Measurements from ENCODE around the gene SLC26A4. TPM values are rescaled to one million over a fixed set of nuclear protein-coding genes. Genes with fewer than 3 reads are reported as not detected.

Gene SLC26A4
- total RNA-seq, 1 experiment from 2014 or later, result 0.22 TPM

GRCh38 chr7:107726356-107727130 lies 65.9 kb downstream of the SLC26A4 start:
- ATAC-seq, result no peak
- no peak overlapping the region for H3K4me3 Mint-ChIP-seq
- POLR2A ChIA-PET, result no interaction called here
- H3K4me1 Mint-ChIP-seq, result no peaks in the 10 kb centered on the region
- H3K9me3 Mint-ChIP-seq, result no peaks in the 10 kb centered on the region
- H3K27me3 Mint-ChIP-seq (ENCODE audit: low read depth), result peaks cover 8% of the 10 kb centered on the region
- no peak for DNase-seq (ENCODE audit: low spot score)
- no peak for TF ChIP-seq MYBL2 (CRISPR knock-in tag; IDR thresholded peaks at IDR 0.05)
- TF ChIP-seq RELA (CRISPR knock-in tag; IDR thresholded peaks at IDR 0.05; ENCODE audit: borderline replicate concordance), result no peak
- no peak for TF ChIP-seq IRF2 (CRISPR knock-in tag; IDR thresholded peaks at IDR 0.05; ENCODE audit: borderline replicate concordance, low read depth)
- TF ChIP-seq NR2C2 (CRISPR knock-in tag; IDR thresholded peaks at IDR 0.05), result no peak
- no peaks in the 10 kb centered on the region for H3K36me3 Mint-ChIP-seq
- CTCF ChIA-PET, result interaction anchor here (1.6 to 1.9 kb wide), 2 partner anchors 13 to 17 kb away, joined by 3 to 6 read pairs; partner anchors contain the start of gene CBLL1
- no peak overlapping the region for H3K27ac Mint-ChIP-seq

- ChIA-PET POLR2A (no interaction called here), CTCF (interaction anchor here (1.1 to 1.9 kb wide), 2 partner anchors 15 to 146 kb away, joined by 3 to 6 read pairs; partner anchors contain the start of gene CBLL1)
- no peaks in the 10 kb centered on the region for H3K4me1 Mint-ChIP-seq
- no peak for TF ChIP-seq ZNF416 (CRISPR knock-in tag; IDR thresholded peaks at IDR 0.05)
- no peak for TF ChIP-seq E2F5 (CRISPR knock-in tag; IDR thresholded peaks at IDR 0.05)
- no peak for TF ChIP-seq KAT7 (CRISPR knock-in tag; IDR thresholded peaks at IDR 0.05; ENCODE audit: borderline replicate concordance)
- TF ChIP-seq ARID4B (CRISPR knock-in tag; IDR thresholded peaks at IDR 0.05; ENCODE audit: borderline replicate concordance), result no peak
- TF ChIP-seq IRF1 (CRISPR knock-in tag; IDR thresholded peaks at IDR 0.05), result no peak
- TF ChIP-seq ATF1 (CRISPR knock-in tag; IDR thresholded peaks at IDR 0.05), result no peak
- no peak for TF ChIP-seq HMGXB4 (CRISPR knock-in tag; IDR thresholded peaks at IDR 0.05)
- TF ChIP-seq IRF2 (CRISPR knock-in tag; IDR thresholded peaks at IDR 0.05; ENCODE audit: borderline replicate concordance, low read depth), result no peak
- peaks cover 6% of the 10 kb centered on the region; the same call in 1 of the 2 replicates for H3K36me3 Mint-ChIP-seq
- H3K9me3 Mint-ChIP-seq, result peaks cover 14% of the 10 kb centered on the region
- DNase-seq (ENCODE audit: low spot score) (no peak), ATAC-seq (no peak)
- H3K27me3 Mint-ChIP-seq (ENCODE audit: low read depth), result peaks cover 8% of the 10 kb centered on the region
- H3K4me3 Mint-ChIP-seq, result no peak overlapping the region
- no peak overlapping the region for H3K27ac Mint-ChIP-seq
Measured at GRCh38 chr7:107728276-107728675, 67.6 kb downstream of the SLC26A4 start.

Data from WTC11 (cell line).